HEK293T (cell line): ENCODE results near the gene TP53BP1.
"Not testable (repeated sequence)": the region's sequence is repeated elsewhere in the genome, so short reads cannot be mapped to it uniquely, and the experiment has no call there.

Experiments
- CTCF ChIA-PET: fragments of 350-600 bp; formaldehyde crosslinking; extraction: SDS; loops from one replicate; lab custom pipeline; 2021; ENCODE audit warnings: antibody characterized with exemption, inconsistent platforms; lab: Yijun Ruan, JAX
- POLR2A ChIA-PET: fragments of 350-600 bp; formaldehyde crosslinking; extraction: SDS; loops from one replicate; lab custom pipeline; 2020; ENCODE audit warnings: antibody characterized with exemption, inconsistent platforms; lab: Yijun Ruan, JAX
- DNase-seq: peaks from one replicate; pipeline ENCODE4 v3.0.0; 2012; ENCODE audit warnings: mixed read lengths; ENCODE audit errors: extremely low spot score
- ARNT ChIP-seq: fragments of 450-650 bp; IDR thresholded peaks from 2 replicates; pipeline ENCODE4 v1.6.1; 2017; ENCODE audit warnings: mild to moderate bottlenecking
- BHLHE40 ChIP-seq: fragments of 450-650 bp; IDR thresholded peaks from 2 replicates; pipeline ENCODE4 v1.6.1; 2016; ENCODE audit warnings: mild to moderate bottlenecking, moderate library complexity, borderline replicate concordance
- CTBP1 ChIP-seq: fragments of 450-650 bp; IDR thresholded peaks from 2 replicates; pipeline ENCODE4 v1.6.1; 2016; ENCODE audit warnings: borderline replicate concordance
- ELF4 ChIP-seq: fragments of 450-650 bp; IDR thresholded peaks from 2 replicates; pipeline ENCODE4 v1.6.1; 2017; ENCODE audit warnings: antibody characterized with exemption
- FOXA1 ChIP-seq: fragments of 450-650 bp; IDR thresholded peaks from 2 replicates; pipeline ENCODE4 v1.6.1; 2016; ENCODE audit warnings: mild to moderate bottlenecking
- FOXM1 ChIP-seq: fragments of 450-650 bp; IDR thresholded peaks from 2 replicates; pipeline ENCODE4 v1.6.1; 2017; ENCODE audit warnings: mild to moderate bottlenecking, borderline replicate concordance
- HDGF ChIP-seq: fragments of 450-650 bp; IDR thresholded peaks from 2 replicates; pipeline ENCODE4 v1.6.1; 2017; ENCODE audit warnings: antibody characterized with exemption, borderline replicate concordance
- L3MBTL2 ChIP-seq: fragments of 450-650 bp; conservative IDR thresholded peaks from 2 replicates; pipeline ENCODE4 v1.6.1; 2016; ENCODE audit warnings: mild to moderate bottlenecking
- LEF1 ChIP-seq: fragments of 450-650 bp; IDR thresholded peaks from 2 replicates; pipeline ENCODE4 v1.6.1; 2017; ENCODE audit warnings: mild to moderate bottlenecking, borderline replicate concordance
- NFRKB ChIP-seq: fragments of 450-650 bp; IDR thresholded peaks from 2 replicates; pipeline ENCODE4 v1.6.1; 2016; ENCODE audit warnings: mild to moderate bottlenecking, moderate library complexity
- PKNOX1 ChIP-seq: fragments of 450-650 bp; IDR thresholded peaks from 2 replicates; pipeline ENCODE4 v1.6.1; 2016
- SP1 ChIP-seq: fragments of 450-650 bp; IDR thresholded peaks from 2 replicates; pipeline ENCODE4 v1.6.1; 2017
- SUZ12 ChIP-seq: fragments of 450-650 bp; IDR thresholded peaks from 2 replicates; pipeline ENCODE4 v1.6.1; 2016; ENCODE audit warnings: mild to moderate bottlenecking
- ZNF384 ChIP-seq: fragments of 450-650 bp; IDR thresholded peaks from 2 replicates; pipeline ENCODE4 v1.6.1; 2016

Gene TP53BP1

GRCh38 chr15:43492673-43493601, at the start of gene TP53BP1:
Gene TP53BP1 (minus strand): TSS chr15:43493156. CDS start chr15:43493043, 113 bp downstream.
- DNase-seq, result peak; percentile 85
- TF ChIP-seq PKNOX1, result peak; percentile 99
- TF ChIP-seq FOXA1, result no peak
- TF ChIP-seq ELF4, result no peak
- no peak for TF ChIP-seq FOXM1
- no peak for TF ChIP-seq ARNT
- CTCF ChIA-PET, result interaction anchor here (1.8 kb wide), 2 partner anchors 18 to 21 kb away, joined by 6 to 7 read pairs; no protein-coding TSS in a partner anchor
- POLR2A ChIA-PET, result interaction anchor here (1.0 to 3.1 kb wide), 5 partner anchors 13 to 38 kb away, joined by 3 to 33 read pairs (median 4); partner anchors contain the start of gene MAP1A

DNA sequence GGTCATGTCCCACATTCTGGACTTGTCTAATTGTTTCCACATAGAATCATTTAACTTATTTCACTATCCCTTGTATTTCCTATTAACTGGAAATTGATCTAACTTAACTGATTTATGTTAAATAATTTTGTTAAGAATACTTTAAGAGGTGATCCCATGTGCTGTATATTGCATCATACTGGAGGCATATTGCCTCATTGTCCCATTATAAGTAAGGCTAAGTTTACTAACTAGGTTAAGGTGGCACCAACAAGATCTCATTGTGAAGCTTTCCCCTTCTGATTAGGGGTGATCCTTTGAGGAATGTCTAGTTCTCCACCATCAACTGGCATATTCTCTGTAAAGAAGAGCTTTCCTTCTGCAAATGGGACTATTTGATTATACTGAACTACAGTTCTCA, 48.8 kb upstream of the TP53BP1 start:
- CTCF ChIA-PET, result interaction anchor here (0.9 kb wide), 1 partner anchor 31 kb away, joined by 5 read pairs; no protein-coding TSS in a partner anchor

GRCh38 chr15:43538091-43538490, 45.1 kb upstream of the TP53BP1 start:
- ChIA-PET POLR2A (no interaction called here), CTCF (no interaction called here)
- TF ChIP-seq ZNF384 (no peak), HDGF (no peak), CTBP1 (no peak), PKNOX1 (no peak), BHLHE40 (no peak), FOXA1 (no peak), LEF1 (no peak), NFRKB (no peak), SUZ12 (no peak), FOXM1 (no peak)
- no peak for DNase-seq

More for the DNA sequence above, 48.8 kb upstream of the TP53BP1 start:
- TF ChIP-seq FOXM1, result no peak
- TF ChIP-seq CTBP1, result no peak
- TF ChIP-seq HDGF, result no peak
- no peak for TF ChIP-seq L3MBTL2
- TF ChIP-seq BHLHE40, result no peak
- no peak for TF ChIP-seq SP1
- POLR2A ChIA-PET, result no interaction called here
- no peak for DNase-seq

DNA sequence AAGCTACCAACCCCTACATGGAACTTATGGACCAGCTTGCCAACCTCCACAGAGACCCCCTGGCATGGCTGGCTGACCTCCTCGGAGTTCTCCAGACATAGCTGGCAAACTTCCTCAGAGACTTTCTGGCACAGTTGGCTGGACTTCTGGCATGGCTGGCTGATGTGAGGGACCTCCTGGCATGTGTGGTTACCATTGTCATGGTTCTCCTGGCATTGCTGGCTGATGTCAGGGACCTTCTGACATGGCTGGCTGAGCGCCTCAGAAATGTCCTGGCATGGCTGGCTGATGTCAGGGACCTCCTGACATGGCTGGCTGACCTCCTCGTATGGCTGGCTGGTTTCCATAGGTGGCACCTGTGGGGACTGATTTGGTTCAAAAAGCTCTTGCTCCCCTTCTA, 41.9 kb upstream of the TP53BP1 start:
- POLR2A ChIA-PET, result interaction anchor here (0.7 kb wide), 1 partner anchor 25 kb away, joined by 3 read pairs; no protein-coding TSS in a partner anchor
- CTCF ChIA-PET, result no interaction called here
- TF ChIP-seq FOXA1, result no peak
- no peak for TF ChIP-seq ZNF384
- TF ChIP-seq FOXM1, result no peak
- no peak for TF ChIP-seq L3MBTL2
- TF ChIP-seq PKNOX1, result no peak
- no peak for TF ChIP-seq SP1
- TF ChIP-seq SUZ12, result no peak
- TF ChIP-seq BHLHE40, result no peak
- no peak for DNase-seq

DNA sequence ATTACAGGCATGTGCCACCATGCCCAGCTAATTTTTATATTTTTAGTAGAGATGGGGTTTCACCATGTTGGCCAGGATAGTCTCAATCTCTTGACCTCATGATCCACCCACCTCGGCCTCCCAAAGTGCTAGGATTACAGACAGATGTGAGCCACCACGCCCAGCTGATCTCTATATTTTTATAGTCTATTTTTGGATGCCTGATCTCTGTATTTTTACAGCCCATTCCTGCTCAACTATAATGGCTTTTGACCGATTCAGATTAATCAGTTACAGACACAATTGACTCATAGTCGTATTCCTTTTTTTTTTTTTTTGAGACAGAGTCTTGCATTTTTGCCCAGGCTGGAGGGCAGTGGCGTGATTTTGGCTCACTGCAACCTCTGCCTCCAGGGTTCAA, 39.9 kb upstream of the TP53BP1 start:
- DNase-seq, POLR2A ChIA-PET, CTCF ChIA-PET: not testable (repeated sequence)

DNA sequence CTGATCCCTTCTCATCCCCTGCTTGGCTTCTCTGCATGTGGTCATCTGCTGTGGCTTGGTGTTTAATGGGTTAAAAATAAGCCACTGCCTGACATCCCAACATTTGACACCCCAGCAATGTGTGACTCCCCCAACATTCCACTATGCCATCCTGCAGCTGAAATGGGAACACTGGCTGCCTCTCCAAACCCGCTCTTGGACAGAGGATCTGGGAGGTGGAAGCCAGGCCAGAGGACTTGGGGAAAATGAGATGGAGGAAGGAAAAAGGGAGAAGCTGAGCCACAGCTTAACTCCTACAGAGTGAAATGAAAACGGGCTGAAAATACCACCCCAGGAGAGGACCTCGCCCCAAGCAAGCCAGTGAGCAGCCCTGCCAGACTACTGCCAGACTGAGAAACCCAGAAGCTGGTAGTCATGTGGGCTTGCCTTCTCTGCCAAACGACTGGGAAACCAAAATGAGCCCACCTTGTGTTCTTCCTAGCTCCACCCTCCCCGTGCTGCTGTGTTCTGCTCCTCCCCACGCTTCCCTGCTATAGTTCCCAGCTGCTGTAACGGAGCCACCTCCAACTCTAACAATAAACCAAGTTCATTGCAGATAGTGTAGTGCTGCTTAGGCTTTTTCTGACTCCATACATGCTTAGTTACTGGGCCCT, 38.2 kb upstream of the TP53BP1 start:
- CTCF ChIA-PET, result interaction anchor here (1.2 kb wide), 1 partner anchor 11 kb away, joined by 3 read pairs; no protein-coding TSS in a partner anchor

More for the DNA sequence above, 38.2 kb upstream of the TP53BP1 start:
- POLR2A ChIA-PET, result interaction anchor here (0.6 kb wide), 1 partner anchor 38 kb away, joined by 3 read pairs; the partner anchor contains the start of gene TP53BP1
- TF ChIP-seq BHLHE40, result no peak
- TF ChIP-seq FOXA1, result no peak
- no peak for TF ChIP-seq SP1
- no peak for TF ChIP-seq CTBP1
- DNase-seq, result no peak
